GM21515 (cell line): ENCODE results near the gene DNTT.
A peak's percentile ranks its signal among the peaks of the same experiment; 100 is the strongest.
"Not testable (repeated sequence)": the region's sequence is repeated elsewhere in the genome, so short reads cannot be mapped to it uniquely, and the experiment has no call there.

ENCODE experiments used
- ATAC-seq: cut with Tn5 transposase; IDR thresholded peaks from one replicate; pipeline ENCODE4 v1.9.1; 2021; ENCODE audit not compliant: unreplicated experiment

Gene DNTT

GRCh38 chr10:96305019-96305418 lies 785 bp downstream of the DNTT start:
- no peak for ATAC-seq

GRCh38 chr10:96306516-96306915 lies 2.3 kb downstream of the DNTT start:
- ATAC-seq, result no peak

- not testable (repeated sequence) for ATAC-seq
Measured at GRCh38 chr10:96308854-96309253, 4.6 kb downstream of the DNTT start.

GRCh38 chr10:96309628-96310320 lies 5.5 kb downstream of the DNTT start:
- ATAC-seq, result no peak

- no peak for ATAC-seq
Measured at GRCh38 chr10:96310321-96310669, 6.1 kb downstream of the DNTT start.

- no peak for ATAC-seq
Measured at GRCh38 chr10:96311180-96311715, 7.0 kb downstream of the DNTT start.

- ATAC-seq, result no peak
Measured at GRCh38 chr10:96313344-96313743, 9.1 kb downstream of the DNTT start.

GRCh38 chr10:96317067-96317833 lies 13.0 kb downstream of the DNTT start:
- ATAC-seq, result no peak

- ATAC-seq, result no peak
Measured at GRCh38 chr10:96319754-96320474, 15.7 kb downstream of the DNTT start.

GRCh38 chr10:96321822-96322221 lies 17.6 kb downstream of the DNTT start:
- no peak for ATAC-seq

- ATAC-seq, result no peak
Measured at GRCh38 chr10:96322275-96322674, 18.0 kb downstream of the DNTT start.

GRCh38 chr10:96324447-96324846 lies 20.2 kb downstream of the DNTT start:
- ATAC-seq, result no peak

- ATAC-seq, result peak; percentile 93
Measured at GRCh38 chr10:96325719-96326373, 21.6 kb downstream of the DNTT start.

GRCh38 chr10:96327462-96327861 lies 23.2 kb downstream of the DNTT start:
- no peak for ATAC-seq

- no peak for ATAC-seq
Measured at GRCh38 chr10:96333101-96333500, 28.9 kb downstream of the DNTT start.

- no peak for ATAC-seq
Measured at GRCh38 chr10:96334616-96335526, 30.6 kb downstream of the DNTT start.

- no peak for ATAC-seq
Measured at GRCh38 chr10:96337106-96337505, 32.9 kb downstream of the DNTT start.

GRCh38 chr10:96338279-96338925 lies 34.2 kb downstream of the DNTT start:
- no peak for ATAC-seq

GRCh38 chr10:96339383-96339782 lies 35.1 kb downstream of the DNTT start:
- ATAC-seq, result no peak
